ENCODE data around the gene NBEA.

- TF ChIP-seq CTCF (conservative IDR thresholded peaks at IDR 0.05; ENCODE audit: low read depth, low read length) (no peak), EZH2 (IDR thresholded peaks at IDR 0.05; ENCODE audit: low read length, unreplicated experiment) (no peak)
Measured at GRCh38 chr13:35475212-35475959, 533.3 kb downstream of the NBEA start.
